HG03460 (cell line): Measurements from ENCODE around the gene RPS15.
"Not testable (repeated sequence)": the region's sequence is repeated elsewhere in the genome, so short reads cannot be mapped to it uniquely, and the experiment has no call there.

ENCODE experiments used
- ATAC-seq: cut with Tn5 transposase; IDR thresholded peaks from one replicate; pipeline ENCODE4 v1.9.1; 2021; ENCODE audit not compliant: unreplicated experiment

RPS15 gene

GRCh38 chr19:1433119-1434039, 4.8 kb upstream of the RPS15 start:
- ATAC-seq, result no peak

- ATAC-seq, result no peak
Observed at GRCh38 chr19:1434040-1434366, 4.2 kb upstream of the RPS15 start.

- no peak for ATAC-seq
Observed at GRCh38 chr19:1434577-1435060, 3.6 kb upstream of the RPS15 start.

- ATAC-seq, result no peak
Observed at GRCh38 chr19:1435378-1435989, 2.7 kb upstream of the RPS15 start.

- no peak for ATAC-seq
Observed at GRCh38 chr19:1437609-1438008, 587 bp upstream of the RPS15 start.

- ATAC-seq, result no peak
Observed at GRCh38 chr19:1438933-1439354, 748 bp downstream of the RPS15 start.

- ATAC-seq, result not testable (repeated sequence)
Observed at GRCh38 chr19:1439525-1440417, 1.6 kb downstream of the RPS15 start.

GRCh38 chr19:1440418-1440801, 2.2 kb downstream of the RPS15 start:
- no peak for ATAC-seq

- ATAC-seq, result no peak
Observed at GRCh38 chr19:1441022-1441426, 2.8 kb downstream of the RPS15 start.

- no peak for ATAC-seq
Observed at GRCh38 chr19:1441677-1442438, 3.7 kb downstream of the RPS15 start.

GRCh38 chr19:1445185-1445931, 7.2 kb downstream of the RPS15 start:
- ATAC-seq, result no peak

- no peak for ATAC-seq
Observed at GRCh38 chr19:1445932-1446712, 7.9 kb downstream of the RPS15 start.

GRCh38 chr19:1446713-1447481, 8.7 kb downstream of the RPS15 start:
- ATAC-seq, result no peak

GRCh38 chr19:1447504-1447903, 9.3 kb downstream of the RPS15 start:
- ATAC-seq, result no peak

GRCh38 chr19:1447944-1448343, 9.7 kb downstream of the RPS15 start:
- ATAC-seq, result no peak

GRCh38 chr19:1449467-1450442, 11.6 kb downstream of the RPS15 start, which contains the start of gene APC2:
Gene APC2, plus strand, starts transcription at chr19:1450121. Its CDS starts 2,881 bp downstream, at chr19:1453002.
- ATAC-seq, result no peak
